GM12878 (cell line): Measurements from ENCODE around the gene ACSF3. TPM values are rescaled to one million over a fixed set of nuclear protein-coding genes. Genes with fewer than 3 reads are reported as not detected.

Experiments
- ASH2L ChIP-seq: fragments of 300-600, 200-600 bp; sonication (generic); IDR thresholded peaks from 2 replicates; pipeline ENCODE4 v1.6.1; 2017; ENCODE audit warnings: low read depth, mild to moderate bottlenecking, borderline replicate concordance
- BMI1 ChIP-seq: fragments of 450-650 bp; IDR thresholded peaks from 2 replicates; pipeline ENCODE4 v1.6.1; 2016; ENCODE audit warnings: mild to moderate bottlenecking, moderate library complexity, borderline replicate concordance
- CEBPB ChIP-seq, 2 experiments: fragments of 150-350 bp in 1 of 2; IDR thresholded peaks; 2 replicates each; pipeline ENCODE4 v1.6.1; 2012 to 2014; ENCODE audit warnings: low read depth in 2 of 2, low read length in 2 of 2, borderline replicate concordance in 1 of 2, inconsistent platforms in 1 of 2
- CHD4 ChIP-seq: fragments of 200-600 bp; sonication (generic); IDR thresholded peaks from 2 replicates; pipeline ENCODE4 v1.6.1; 2016; ENCODE audit warnings: mild to moderate bottlenecking
- CREB1 ChIP-seq: IDR thresholded peaks from 2 replicates; pipeline ENCODE4 v1.6.1; 2012; ENCODE audit warnings: low read depth, mild to moderate bottlenecking, inconsistent platforms
- IRF3 ChIP-seq: fragments of 450-650 bp; IDR thresholded peaks from 2 replicates; pipeline ENCODE4 v1.6.1; 2014; ENCODE audit warnings: mild to moderate bottlenecking
- KLF5 ChIP-seq: fragments of 450-650 bp; IDR thresholded peaks from 2 replicates; pipeline ENCODE4 v1.6.1; 2014; ENCODE audit warnings: mild to moderate bottlenecking; ENCODE audit not compliant: partially characterized antibody
- PKNOX1 ChIP-seq: fragments of 450-650 bp; IDR thresholded peaks from 2 replicates; pipeline ENCODE4 v1.6.1; 2016; ENCODE audit warnings: mild to moderate bottlenecking
- RBBP5 ChIP-seq: fragments of 200-600 bp; sonication (generic); conservative IDR thresholded peaks from 2 replicates; pipeline ENCODE4 v1.6.1; 2016
- SREBF1 ChIP-seq: IDR thresholded peaks from 2 replicates; pipeline ENCODE4 v1.6.1; 2012; ENCODE audit warnings: mild to moderate bottlenecking, low read length
- TAF1 ChIP-seq: IDR thresholded peaks from 2 replicates; pipeline ENCODE4 v1.6.1; 2011; ENCODE audit warnings: mild to moderate bottlenecking, low read depth, low read length, borderline replicate concordance
- TBL1XR1 ChIP-seq: IDR thresholded peaks from 2 replicates; pipeline ENCODE4 v1.6.1; 2012; ENCODE audit warnings: low read depth, low read length, improper control_type of control experiment
- YY1 ChIP-seq: IDR thresholded peaks from 2 replicates; pipeline ENCODE4 v1.6.1; 2011; ENCODE audit warnings: low read depth, mild to moderate bottlenecking, low read length
- polyA plus RNA-seq, 11 experiments: library from polyadenylated mRNA; depleted of rRNA in 4 of 11; unstranded in 6 of 11; stranded (reverse) in 5 of 11; fragments of >200 nt; fragmentation: Nextera tagmentation in 4 of 11; fragmentation: Illumina TruSeq in 1 of 11; extraction: Ambion mirVana in 4 of 11; extraction: Trizol in 1 of 11; gene quantifications; 1 replicate in 1 of 11; 2 replicates in 10 of 11; pipeline versions ENCODE4 v1.2.1 to v1.2.3, GENCODE V29; 2011 to 2016; ENCODE audit warnings: inconsistent platforms in 2 of 11, missing spikeins in 2 of 11, low read depth in 1 of 11
- total RNA-seq, 4 experiments: library from RNA; depleted of rRNA in 3 of 4; stranded (reverse); fragments of >200 nt in 3 of 4; fragmentation: Illumina TruSeq in 1 of 4; extraction: Trizol in 1 of 4; gene quantifications; 2 replicates each; pipeline versions ENCODE4 v1.2.1 to v1.2.3, GENCODE V29; 2013 to 2021

ACSF3 gene
- total and polyA plus RNA-seq, 10 of the 15 experiments (the other 5 are each of a cell fraction or from before 2014, with no cell fraction given), result 1.0 to 44.4 (median 25.8) TPM

GRCh38 chr16:89187032-89187769, 93.5 kb downstream of the ACSF3 start (continued):
- TF ChIP-seq IRF3 (no peak), TAF1 (no peak), CEBPB (IDR thresholded peaks at IDR 0.05; ENCODE audit: borderline replicate concordance in 1 of 2, low read depth in 2 of 2, low read length in 2 of 2) (no peak), KLF5 (no peak), CHD4 (0 out of 2 replicates have a peak, but pooled peaks have one; percentile 99), SREBF1 (no peak), ASH2L (no peak), BMI1 (no peak; the same call in 1 of the 2 replicates), RBBP5 (no peak), YY1 (no peak), CREB1 (no peak), TBL1XR1 (no peak), PKNOX1 (peak; percentile 46; the same call in 1 of the 2 replicates)
